Measurements from ENCODE around the gene UNC50.
A peak's percentile ranks its signal among the peaks of the same experiment; 100 is the strongest.

UNC50 gene

GRCh38 chr2:98608116-98608961 lies at the start of gene UNC50, which contains the start of gene COA5:
Gene UNC50, plus strand, starts transcription at chr2:98608589. Its CDS starts 1,171 bp downstream, at chr2:98609760.
Gene COA5, minus strand, starts transcription at chr2:98608512. Its CDS starts 107 bp downstream, at chr2:98608405.
- DNase-seq, result peak; percentile 67

GRCh38 chr2:98558852-98559530 lies 49.4 kb upstream of the UNC50 start:
- DNase-seq, result no peak

- no peak for DNase-seq
These were observed 48.8 kb upstream of the UNC50 start for GRCh38 chr2:98559581-98559980.

GRCh38 chr2:98560256-98560771 lies 48.1 kb upstream of the UNC50 start:
- DNase-seq, result no peak

GRCh38 chr2:98561018-98561417 lies 47.4 kb upstream of the UNC50 start:
- no peak for DNase-seq

- no peak for DNase-seq
These were observed 46.3 kb upstream of the UNC50 start for GRCh38 chr2:98561902-98562695.

- DNase-seq, result no peak
These were observed 45.0 kb upstream of the UNC50 start for GRCh38 chr2:98563394-98563793.

GRCh38 chr2:98564541-98565132 lies 43.8 kb upstream of the UNC50 start:
- no peak for DNase-seq

- DNase-seq, result no peak
These were observed 43.0 kb upstream of the UNC50 start for GRCh38 chr2:98565286-98565860.

- DNase-seq, result no peak
These were observed 42.4 kb upstream of the UNC50 start for GRCh38 chr2:98565941-98566340.

GRCh38 chr2:98568161-98568956 lies 40.0 kb upstream of the UNC50 start:
- DNase-seq, result no peak

- DNase-seq, result peak; percentile 18
These were observed 39.1 kb upstream of the UNC50 start for GRCh38 chr2:98569197-98569793.

GRCh38 chr2:98569915-98570314 lies 38.5 kb upstream of the UNC50 start:
- DNase-seq, result no peak

GRCh38 chr2:98570356-98570755 lies 38.0 kb upstream of the UNC50 start:
- no peak for DNase-seq

- no peak for DNase-seq
These were observed 37.2 kb upstream of the UNC50 start for GRCh38 chr2:98571121-98571701.

- DNase-seq, result no peak
These were observed 36.6 kb upstream of the UNC50 start for GRCh38 chr2:98571796-98572195.

GRCh38 chr2:98572211-98572610 lies 36.2 kb upstream of the UNC50 start:
- no peak for DNase-seq

GRCh38 chr2:98572676-98573075 lies 35.7 kb upstream of the UNC50 start:
- DNase-seq, result no peak

GRCh38 chr2:98573426-98573825 lies 35.0 kb upstream of the UNC50 start:
- no peak for DNase-seq

- DNase-seq, result no peak
These were observed 31.6 kb upstream of the UNC50 start for GRCh38 chr2:98576666-98577312.
